ENCODE results near the gene ZNF300.
"Not testable (repeated sequence)": the region's sequence is repeated elsewhere in the genome, so short reads cannot be mapped to it uniquely, and the experiment has no call there.

ZNF300 gene

DNA sequence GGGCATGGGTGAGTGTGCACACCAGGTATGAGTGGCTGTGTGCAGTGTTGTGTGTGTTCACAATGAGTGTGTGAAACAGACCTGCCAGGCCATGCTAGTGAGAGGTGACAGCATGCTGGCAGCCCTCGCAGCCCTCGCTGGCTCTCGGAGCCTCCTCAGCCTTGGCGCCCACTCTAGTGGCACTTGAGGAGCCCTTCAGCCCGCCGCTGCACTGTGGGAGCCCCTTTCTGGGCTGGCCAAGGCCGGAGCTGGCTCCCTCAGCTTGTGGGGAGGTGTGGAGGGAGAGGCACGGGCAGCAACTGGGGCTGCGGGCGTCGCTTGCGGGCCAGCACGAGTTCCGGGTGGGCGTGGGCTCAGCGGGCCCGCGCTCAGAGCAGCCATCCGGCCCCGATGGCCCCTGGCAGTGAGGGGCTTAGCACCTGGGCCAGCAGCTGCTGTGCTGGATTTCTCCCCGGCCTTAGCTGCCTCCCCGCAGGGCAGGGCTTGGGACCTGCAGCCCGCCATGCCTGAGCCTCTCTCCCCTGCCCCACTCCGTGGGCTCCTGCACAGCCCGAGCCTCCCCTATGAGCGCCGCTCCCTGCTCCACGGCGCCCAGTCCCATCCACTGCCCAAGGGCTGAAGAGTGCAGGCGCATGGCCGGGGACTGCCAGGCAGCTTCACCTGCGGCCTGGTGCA lies 59.5 kb downstream of the ZNF300 start:
- H3K36me3 ChIP-seq (ENCODE audit: control insufficient read depth, insufficient read depth, low read length) = not testable (repeated sequence)

More for the DNA sequence above, 59.5 kb downstream of the ZNF300 start:
- not testable (repeated sequence) for H3K9ac ChIP-seq (ENCODE audit: low read length); H3K27ac ChIP-seq (ENCODE audit: low read depth, low read length); H3K27me3 ChIP-seq (ENCODE audit: control insufficient read depth, insufficient read depth, low read length); H3K4me1 ChIP-seq (ENCODE audit: control insufficient read depth, insufficient read depth, low read length); H3K9me3 ChIP-seq (ENCODE audit: control insufficient read depth, insufficient read depth, low read depth, low read length); H3K4me3 ChIP-seq (ENCODE audit: low read depth, low read length)

Measured in HUES6 (cell line).